ENCODE measurements around the gene IL37.

- TF ChIP-seq CTCF (IDR thresholded peaks at IDR 0.05) (no peak), POLR2A (IDR thresholded peaks at IDR 0.05) (no peak)
Observed at GRCh38 chr2:112916145-112916571, 5.2 kb downstream of the IL37 start.

Data from adrenal gland (tissue), 5 donors.